GM23338 (cell line): Measurements from ENCODE around the gene PDCD1. TPM values are rescaled to one million over a fixed set of nuclear protein-coding genes. Genes with fewer than 3 reads are reported as not detected.

Source experiments
- ATAC-seq: fragments of 200-7000 bp; cut with Tn5 transposase; 3 replicates; pipeline ENCODE4 v1.9.1; 2020
- DNase-seq: peaks from one replicate; pipeline ENCODE4 v3.0.0-alpha.2; 2015; ENCODE audit warnings: low spot score
- H2AFZ ChIP-seq: fragments of 200-600 bp; sonication (generic); 2 replicates; pipeline ENCODE4 v1.8.0; 2016; ENCODE audit warnings: antibody characterized with exemption, mild to moderate bottlenecking, moderate library complexity
- H3F3A ChIP-seq: fragments of 200-600 bp; sonication (generic); replicated peaks from 2 replicates; pipeline ENCODE4 v1.8.0; 2017; ENCODE audit warnings: antibody characterized with exemption, mixed run types, low read depth
- H3K27ac ChIP-seq: fragments of 200-600 bp; sonication (generic); 2 replicates; pipeline ENCODE4 v1.6.1; 2016; ENCODE audit warnings: low read depth
- H3K27me3 ChIP-seq: fragments of 200-600 bp; sonication (generic); 2 replicates; pipeline ENCODE4 v1.8.0; 2016; ENCODE audit warnings: mild to moderate bottlenecking, mixed run types, moderate library complexity; ENCODE audit not compliant: insufficient read depth
- H3K36me3 ChIP-seq: fragments of 200-600 bp; sonication (generic); 2 replicates; pipeline ENCODE4 v1.8.0; 2016; ENCODE audit warnings: mild to moderate bottlenecking; ENCODE audit not compliant: insufficient read depth
- H3K4me1 ChIP-seq: fragments of 200-600 bp; sonication (generic); 2 replicates; pipeline ENCODE4 v1.8.0; 2016; ENCODE audit warnings: mild to moderate bottlenecking, moderate library complexity; ENCODE audit not compliant: insufficient read depth
- H3K4me2 ChIP-seq: fragments of 200-600 bp; sonication (generic); 2 replicates; pipeline ENCODE4 v1.7.1; 2017; ENCODE audit warnings: mixed run types
- H3K4me3 ChIP-seq: fragments of 200-600 bp; sonication (generic); 2 replicates; pipeline ENCODE4 v1.6.1; 2016; ENCODE audit warnings: mixed run types
- H3K79me2 ChIP-seq: fragments of 200-600 bp; sonication (generic); replicated peaks from 2 replicates; pipeline ENCODE4 v1.8.0; 2017; ENCODE audit warnings: mild to moderate bottlenecking; ENCODE audit not compliant: insufficient read depth
- H3K9me2 ChIP-seq: fragments of 200-600 bp; sonication (generic); 2 replicates; pipeline ENCODE4 v1.8.0; 2017; ENCODE audit not compliant: insufficient read depth
- H4K20me1 ChIP-seq: fragments of 200-600 bp; sonication (generic); replicated peaks from 2 replicates; pipeline ENCODE4 v1.8.0; 2017; ENCODE audit warnings: mild to moderate bottlenecking; ENCODE audit not compliant: insufficient read depth
- H3K27ac Mint-ChIP-seq: 2 replicates; pipeline ENCODE4 v1.8.0; 2020; ENCODE audit warnings: inconsistent platforms, mild to moderate bottlenecking, moderate library complexity, mixed read lengths
- H3K27me3 Mint-ChIP-seq: 3 replicates; pipeline ENCODE4 v1.8.0; 2022; ENCODE audit warnings: low read depth, mild to moderate bottlenecking, moderate library complexity, mixed read lengths, inconsistent platforms; ENCODE audit not compliant: insufficient read depth, poor library complexity
- H3K36me3 Mint-ChIP-seq: 3 replicates; pipeline ENCODE4 v1.8.0; 2021; ENCODE audit warnings: low read depth, mild to moderate bottlenecking, inconsistent platforms, moderate library complexity, mixed read lengths
- H3K4me1 Mint-ChIP-seq: 3 replicates; pipeline ENCODE4 v1.8.0; 2020; ENCODE audit warnings: mild to moderate bottlenecking, inconsistent platforms, mixed read lengths
- H3K4me3 Mint-ChIP-seq: 3 replicates; pipeline ENCODE4 v1.8.0; 2021; ENCODE audit warnings: moderate library complexity, mild to moderate bottlenecking, inconsistent platforms, mixed read lengths
- H3K9me3 Mint-ChIP-seq: 3 replicates; pipeline ENCODE4 v1.8.0; 2020; ENCODE audit warnings: moderate library complexity, mild to moderate bottlenecking, inconsistent platforms, mixed read lengths
- EZH2 ChIP-seq: fragments of 200-600 bp; sonication (generic); IDR thresholded peaks from one replicate; pipeline ENCODE4 v1.8.0; 2017; ENCODE audit warnings: antibody characterized with exemption, mild to moderate bottlenecking, low read depth; ENCODE audit not compliant: unreplicated experiment
- EZH2phosphoT487 ChIP-seq: fragments of 200-600 bp; sonication (generic); IDR thresholded peaks from one replicate; pipeline ENCODE4 v1.8.1; 2018; ENCODE audit warnings: antibody characterized with exemption; ENCODE audit not compliant: unreplicated experiment
- JUNB ChIP-seq: IDR thresholded peaks from one replicate; pipeline ENCODE4 v1.6.1; 2016; ENCODE audit warnings: antibody characterized with exemption; ENCODE audit not compliant: unreplicated experiment
- POLR2AphosphoS5 ChIP-seq: IDR thresholded peaks from 2 replicates; pipeline ENCODE4 v1.6.1; 2016; ENCODE audit warnings: antibody characterized with exemption, low read depth
- STAT1 ChIP-seq: IDR thresholded peaks from one replicate; pipeline ENCODE4 v1.6.1; 2016; ENCODE audit warnings: antibody characterized with exemption; ENCODE audit not compliant: unreplicated experiment
- polyA plus RNA-seq: library from polyadenylated mRNA; unstranded; fragments of >200 nt; fragmentation: Nextera tagmentation; extraction: Ambion mirVana; gene quantifications from 2 replicates; pipeline ENCODE4 v1.2.1, GENCODE V29; 2016
- total RNA-seq: library from RNA; depleted of rRNA; stranded (reverse); fragments of >200 nt; shearing (Covaris generic); gene quantifications from 2 replicates; pipeline ENCODE4 v1.2.3, GENCODE V29; 2014
- TF ChIP-seq, protein P1 (sequence below): fragments of 250-450 bp; sonication (Bioruptor Pico); IDR thresholded peaks from 2 replicates; pipeline ENCODE4 v1.5.0; 2020; ENCODE audit warnings: mild to moderate bottlenecking, moderate library complexity
- TF ChIP-seq, protein P2 (sequence below), 2 experiments: fragments of 200-600 bp in 1 of 2; sonication (generic) in 1 of 2; conservative IDR thresholded peaks; 2 replicates each; pipeline versions ENCODE4 v1.5.1 to v1.6.1; 2016 to 2017; ENCODE audit warnings: antibody characterized with exemption in 2 of 2, low read depth in 2 of 2, mild to moderate bottlenecking in 2 of 2, moderate library complexity in 1 of 2

The PDCD1 gene
- total and polyA plus RNA-seq, 2 experiments from 2014 or later = 0.34 to 0.38 TPM

DNA sequence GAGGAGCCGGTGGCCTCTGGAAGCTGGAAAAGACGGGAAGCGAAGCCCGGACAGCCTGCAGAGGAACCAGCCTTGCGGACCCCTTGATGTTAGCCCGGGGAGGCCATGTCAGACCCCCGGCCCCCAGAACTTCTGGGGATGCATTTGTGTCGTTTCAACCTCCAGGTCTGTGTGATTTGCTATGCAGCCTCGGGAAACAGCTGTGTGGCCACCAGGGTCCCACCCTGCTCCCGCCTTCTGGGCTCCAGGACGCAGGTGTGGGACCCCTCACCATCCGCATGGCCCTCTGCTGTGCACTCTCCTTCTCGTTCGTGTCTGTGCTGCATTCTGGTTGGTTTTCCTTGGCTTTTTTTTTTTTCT, 36.5 kb downstream of the PDCD1 start (continued):
- TF ChIP-seq, protein P1, sequence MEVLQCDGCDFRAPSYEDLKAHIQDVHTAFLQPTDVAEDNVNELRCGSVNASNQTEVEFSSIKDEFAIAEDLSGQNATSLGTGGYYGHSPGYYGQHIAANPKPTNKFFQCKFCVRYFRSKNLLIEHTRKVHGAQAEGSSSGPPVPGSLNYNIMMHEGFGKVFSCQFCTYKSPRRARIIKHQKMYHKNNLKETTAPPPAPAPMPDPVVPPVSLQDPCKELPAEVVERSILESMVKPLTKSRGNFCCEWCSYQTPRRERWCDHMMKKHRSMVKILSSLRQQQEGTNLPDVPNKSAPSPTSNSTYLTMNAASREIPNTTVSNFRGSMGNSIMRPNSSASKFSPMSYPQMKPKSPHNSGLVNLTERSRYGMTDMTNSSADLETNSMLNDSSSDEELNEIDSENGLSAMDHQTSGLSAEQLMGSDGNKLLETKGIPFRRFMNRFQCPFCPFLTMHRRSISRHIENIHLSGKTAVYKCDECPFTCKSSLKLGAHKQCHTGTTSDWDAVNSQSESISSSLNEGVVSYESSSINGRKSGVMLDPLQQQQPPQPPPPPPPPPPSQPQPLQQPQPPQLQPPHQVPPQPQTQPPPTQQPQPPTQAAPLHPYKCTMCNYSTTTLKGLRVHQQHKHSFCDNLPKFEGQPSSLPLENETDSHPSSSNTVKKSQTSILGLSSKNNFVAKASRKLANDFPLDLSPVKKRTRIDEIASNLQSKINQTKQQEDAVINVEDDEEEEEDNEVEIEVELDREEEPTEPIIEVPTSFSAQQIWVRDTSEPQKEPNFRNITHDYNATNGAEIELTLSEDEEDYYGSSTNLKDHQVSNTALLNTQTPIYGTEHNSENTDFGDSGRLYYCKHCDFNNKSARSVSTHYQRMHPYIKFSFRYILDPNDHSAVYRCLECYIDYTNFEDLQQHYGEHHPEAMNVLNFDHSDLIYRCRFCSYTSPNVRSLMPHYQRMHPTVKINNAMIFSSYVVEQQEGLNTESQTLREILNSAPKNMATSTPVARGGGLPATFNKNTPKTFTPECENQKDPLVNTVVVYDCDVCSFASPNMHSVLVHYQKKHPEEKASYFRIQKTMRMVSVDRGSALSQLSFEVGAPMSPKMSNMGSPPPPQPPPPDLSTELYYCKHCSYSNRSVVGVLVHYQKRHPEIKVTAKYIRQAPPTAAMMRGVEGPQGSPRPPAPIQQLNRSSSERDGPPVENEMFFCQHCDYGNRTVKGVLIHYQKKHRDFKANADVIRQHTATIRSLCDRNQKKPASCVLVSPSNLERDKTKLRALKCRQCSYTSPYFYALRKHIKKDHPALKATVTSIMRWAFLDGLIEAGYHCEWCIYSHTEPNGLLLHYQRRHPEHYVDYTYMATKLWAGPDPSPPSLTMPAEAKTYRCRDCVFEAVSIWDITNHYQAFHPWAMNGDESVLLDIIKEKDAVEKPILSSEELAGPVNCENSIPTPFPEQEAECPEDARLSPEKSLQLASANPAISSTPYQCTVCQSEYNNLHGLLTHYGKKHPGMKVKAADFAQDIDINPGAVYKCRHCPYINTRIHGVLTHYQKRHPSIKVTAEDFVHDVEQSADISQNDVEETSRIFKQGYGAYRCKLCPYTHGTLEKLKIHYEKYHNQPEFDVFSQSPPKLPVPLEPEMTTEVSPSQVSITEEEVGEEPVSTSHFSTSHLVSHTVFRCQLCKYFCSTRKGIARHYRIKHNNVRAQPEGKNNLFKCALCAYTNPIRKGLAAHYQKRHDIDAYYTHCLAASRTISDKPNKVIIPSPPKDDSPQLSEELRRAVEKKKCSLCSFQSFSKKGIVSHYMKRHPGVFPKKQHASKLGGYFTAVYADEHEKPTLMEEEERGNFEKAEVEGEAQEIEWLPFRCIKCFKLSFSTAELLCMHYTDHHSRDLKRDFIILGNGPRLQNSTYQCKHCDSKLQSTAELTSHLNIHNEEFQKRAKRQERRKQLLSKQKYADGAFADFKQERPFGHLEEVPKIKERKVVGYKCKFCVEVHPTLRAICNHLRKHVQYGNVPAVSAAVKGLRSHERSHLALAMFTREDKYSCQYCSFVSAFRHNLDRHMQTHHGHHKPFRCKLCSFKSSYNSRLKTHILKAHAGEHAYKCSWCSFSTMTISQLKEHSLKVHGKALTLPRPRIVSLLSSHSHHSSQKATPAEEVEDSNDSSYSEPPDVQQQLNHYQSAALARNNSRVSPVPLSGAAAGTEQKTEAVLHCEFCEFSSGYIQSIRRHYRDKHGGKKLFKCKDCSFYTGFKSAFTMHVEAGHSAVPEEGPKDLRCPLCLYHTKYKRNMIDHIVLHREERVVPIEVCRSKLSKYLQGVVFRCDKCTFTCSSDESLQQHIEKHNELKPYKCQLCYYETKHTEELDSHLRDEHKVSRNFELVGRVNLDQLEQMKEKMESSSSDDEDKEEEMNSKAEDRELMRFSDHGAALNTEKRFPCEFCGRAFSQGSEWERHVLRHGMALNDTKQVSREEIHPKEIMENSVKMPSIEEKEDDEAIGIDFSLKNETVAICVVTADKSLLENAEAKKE = no peak
- no peak for TF ChIP-seq POLR2AphosphoS5

DNA sequence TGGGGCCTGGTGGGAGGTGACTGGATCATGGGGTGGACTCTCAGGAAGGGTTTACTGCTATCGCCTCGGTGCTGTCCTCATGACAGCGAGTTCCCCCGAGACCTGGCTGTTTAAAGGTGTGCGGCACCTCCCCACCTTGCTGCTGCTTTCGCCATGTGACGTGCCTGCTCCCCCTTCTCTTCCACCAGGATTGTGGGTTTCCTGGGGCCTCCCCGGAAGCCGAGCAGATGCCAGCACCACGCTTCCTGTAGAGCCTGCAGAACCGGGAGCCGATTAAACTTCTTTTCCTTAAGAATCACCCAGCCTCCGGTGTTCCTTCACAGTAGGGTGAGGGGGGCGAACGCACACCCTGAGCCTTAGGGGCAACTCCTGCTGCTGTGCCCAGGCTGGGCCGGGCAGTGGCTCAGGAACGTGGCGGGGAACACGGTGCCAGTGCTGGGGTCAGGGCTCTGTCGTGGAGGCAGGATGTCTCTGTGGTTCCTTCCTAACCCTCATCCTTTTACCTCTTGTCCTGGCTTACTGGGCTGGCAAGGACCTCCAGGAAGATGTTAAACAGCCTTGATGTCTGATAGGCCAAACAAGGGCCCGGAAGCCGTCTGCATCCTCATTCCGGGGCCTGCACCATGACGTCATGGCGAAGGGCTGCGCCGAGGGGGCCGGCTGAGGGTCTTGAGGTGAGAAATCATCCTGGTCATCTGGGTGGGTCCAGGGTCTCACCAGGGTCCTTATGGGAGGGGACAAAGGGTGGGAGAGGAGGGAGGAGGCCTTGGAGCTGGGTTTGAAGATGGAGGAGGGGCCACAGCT, 37.0 kb downstream of the PDCD1 start:
- peaks cover 17% of the 10 kb centered on the region for H3K4me1 Mint-ChIP-seq
- H3K4me2 ChIP-seq = no peak overlapping the region
- H3K9me3 Mint-ChIP-seq = peaks cover 26% of the 10 kb centered on the region
- H3K27ac Mint-ChIP-seq = no peak overlapping the region
- H3K36me3 ChIP-seq = no peaks in the 10 kb centered on the region
- peaks cover 18% of the 10 kb centered on the region for H3F3A ChIP-seq
- peaks cover 13% of the 10 kb centered on the region for H3K36me3 Mint-ChIP-seq
- no peaks in the 10 kb centered on the region for H4K20me1 ChIP-seq
- H3K9me2 ChIP-seq = no peaks in the 10 kb centered on the region
- H3K27me3 Mint-ChIP-seq = peaks cover 34% of the 10 kb centered on the region
- H3K4me1 ChIP-seq = no peaks in the 10 kb centered on the region; the same call in 1 of the 2 replicates
- H3K4me3 Mint-ChIP-seq = no peak overlapping the region
- peak; percentile 49; the same call in 2 of the 3 replicates for ATAC-seq
- no peak overlapping the region for H3K27ac ChIP-seq
- H3K4me3 ChIP-seq = no peak overlapping the region
- H2AFZ ChIP-seq = peak overlapping the region; percentile 85
- H3K27me3 ChIP-seq = no peaks in the 10 kb centered on the region
- no peaks in the 10 kb centered on the region for H3K79me2 ChIP-seq
- DNase-seq = no peak
- TF ChIP-seq EZH2 (no peak), JUNB (no peak), STAT1 (no peak), EZH2phosphoT487 (no peak)
- TF ChIP-seq, protein P1 = no peak
- TF ChIP-seq, protein P2, sequence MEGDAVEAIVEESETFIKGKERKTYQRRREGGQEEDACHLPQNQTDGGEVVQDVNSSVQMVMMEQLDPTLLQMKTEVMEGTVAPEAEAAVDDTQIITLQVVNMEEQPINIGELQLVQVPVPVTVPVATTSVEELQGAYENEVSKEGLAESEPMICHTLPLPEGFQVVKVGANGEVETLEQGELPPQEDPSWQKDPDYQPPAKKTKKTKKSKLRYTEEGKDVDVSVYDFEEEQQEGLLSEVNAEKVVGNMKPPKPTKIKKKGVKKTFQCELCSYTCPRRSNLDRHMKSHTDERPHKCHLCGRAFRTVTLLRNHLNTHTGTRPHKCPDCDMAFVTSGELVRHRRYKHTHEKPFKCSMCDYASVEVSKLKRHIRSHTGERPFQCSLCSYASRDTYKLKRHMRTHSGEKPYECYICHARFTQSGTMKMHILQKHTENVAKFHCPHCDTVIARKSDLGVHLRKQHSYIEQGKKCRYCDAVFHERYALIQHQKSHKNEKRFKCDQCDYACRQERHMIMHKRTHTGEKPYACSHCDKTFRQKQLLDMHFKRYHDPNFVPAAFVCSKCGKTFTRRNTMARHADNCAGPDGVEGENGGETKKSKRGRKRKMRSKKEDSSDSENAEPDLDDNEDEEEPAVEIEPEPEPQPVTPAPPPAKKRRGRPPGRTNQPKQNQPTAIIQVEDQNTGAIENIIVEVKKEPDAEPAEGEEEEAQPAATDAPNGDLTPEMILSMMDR (conservative IDR thresholded peaks at IDR 0.05; ENCODE audit: low read depth in 2 of 2) = no peak
